Panc1 (cell line): ENCODE results near the gene CEP131.

Source experiments
- CTCF ChIP-seq: fragments of 450-650 bp; IDR thresholded peaks from 2 replicates; pipeline ENCODE4 v1.5.1; 2017; ENCODE audit warnings: mild to moderate bottlenecking
- POLR2AphosphoS5 ChIP-seq: IDR thresholded peaks from 2 replicates; pipeline ENCODE4 v1.6.1; 2012; ENCODE audit warnings: mild to moderate bottlenecking, low read depth, low read length, moderate library complexity
- REST ChIP-seq, 2 experiments: IDR thresholded peaks; 2 replicates each; pipeline ENCODE4 v1.6.1; 2011 to 2012; ENCODE audit warnings: low read depth in 2 of 2, control low read depth in 1 of 2, low read length in 1 of 2, mild to moderate bottlenecking in 1 of 2, moderate library complexity in 1 of 2; ENCODE audit not compliant: insufficient read depth in 1 of 2
- TCF7L2 ChIP-seq: IDR thresholded peaks from 2 replicates; pipeline ENCODE4 v1.6.1; 2011; ENCODE audit warnings: mild to moderate bottlenecking, low read depth, low read length, inconsistent platforms

- TF ChIP-seq CTCF (no peak), POLR2AphosphoS5 (no peak), REST (IDR thresholded peaks at IDR 0.05; ENCODE audit: insufficient read depth in 1 of 2, low read depth in 2 of 2, low read length in 1 of 2) (no peak), TCF7L2 (no peak)
Measured at GRCh38 chr17:81170727-81171494, 51.9 kb downstream of the CEP131 start.
